ENCODE measurements around the gene KIAA1958. TPM values are rescaled to one million over a fixed set of nuclear protein-coding genes. Genes with fewer than 3 reads are reported as not detected.

The KIAA1958 gene
- total and polyA plus RNA-seq, 10 of the 15 experiments (the other 5 are each of a cell fraction or from before 2014, with no cell fraction given): 0.53 to 8.7 (median 4.0) TPM

GRCh38 chr9:112605963-112606699, 119.5 kb downstream of the KIAA1958 start:
- ATAC-seq (peak; percentile 61), DNase-seq (ENCODE audit: low read depth, low spot score) (no peak), FAIRE-seq (peak; percentile 80)
- ChIA-PET SMC1A (ENCODE audit: uncharacterized antibody, unreplicated experiment) (no interaction called here), CTCF (interaction anchor here (0.7 kb wide), 1 partner anchor 58 kb away, joined by 3 read pairs; no protein-coding TSS in a partner anchor), POLR2A (interaction anchor here (0.6 kb wide), 1 partner anchor 157 kb away, joined by 3 read pairs; no protein-coding TSS in a partner anchor), RAD21 (ENCODE audit: unreplicated experiment) (no interaction called here)
- intact Hi-C loops (cut with micrococcal nuclease; ENCODE audit: unreplicated experiment): no loop called here
- Histone ChIP-seq H3K4me2 (ENCODE audit: control insufficient read depth, insufficient read depth) (peak overlapping the region; percentile 78), H3K27ac (ENCODE audit: control insufficient read depth, insufficient read depth) (peak overlapping the region; percentile 71), H3K4me3 (peak overlapping the region; percentile 17; the same call in 1 of the 2 replicates), H3K4me1 (ENCODE audit: control insufficient read depth, insufficient read depth, low read length) (peaks cover 12% of the 10 kb centered on the region), H3K9me3 (replicated peaks; ENCODE audit: control insufficient read depth, insufficient read depth, low read length) (no peaks in the 10 kb centered on the region), H3K79me2 (ENCODE audit: control insufficient read depth, insufficient read depth, low read length) (no peaks in the 10 kb centered on the region), H3K27me3 (replicated peaks in 1 of 2; ENCODE audit: control insufficient read depth in 2 of 2, insufficient read depth in 2 of 2, low read length in 1 of 2) (no peaks in the 10 kb centered on the region), H4K20me1 (ENCODE audit: control insufficient read depth, insufficient read depth) (no peaks in the 10 kb centered on the region), H3K9ac (ENCODE audit: control insufficient read depth, insufficient read depth, low read length) (no peak overlapping the region), H2AFZ (ENCODE audit: control insufficient read depth, low read depth, low read length) (peak overlapping the region; percentile 51), H3K36me3 (ENCODE audit: control insufficient read depth in 2 of 2, insufficient read depth in 2 of 2, low read length in 1 of 2) (no peaks in the 10 kb centered on the region)
- no TSS peak for BruUV-seq (replicated peaks)
- 60% methylated on average over 2 of the region's 2 CpGs for WGBS (ENCODE audit: insufficient coverage, insufficient replicate concordance, low lambda C conversion rate, missing lambda C conversion rate)
- TF ChIP-seq MEF2A (IDR thresholded peaks at IDR 0.05; ENCODE audit: insufficient read depth, low read depth, low read length) (no peak), ZNF207 (IDR thresholded peaks at IDR 0.05; ENCODE audit: borderline replicate concordance) (no peak), E4F1 (IDR thresholded peaks at IDR 0.05; ENCODE audit: borderline replicate concordance, partially characterized antibody) (no peak), NFIC (IDR thresholded peaks at IDR 0.05; ENCODE audit: low read depth, low read length) (peak; percentile 48), NR2C2 (IDR thresholded peaks at IDR 0.05; ENCODE audit: borderline replicate concordance, control insufficient read depth, insufficient read length, low read depth) (no peak), ZBED1 (IDR thresholded peaks at IDR 0.05; ENCODE audit: borderline replicate concordance) (no peak), MTA2 (IDR thresholded peaks at IDR 0.05; ENCODE audit: low read depth) (peak; percentile 65), GABPA (IDR thresholded peaks at IDR 0.05; ENCODE audit: low read depth) (0 out of 2 replicates have a peak, but pooled peaks have one; percentile 6), JUNB (IDR thresholded peaks at IDR 0.05) (peak; percentile 72), PKNOX1 (IDR thresholded peaks at IDR 0.05) (no peak), RUNX3 (IDR thresholded peaks at IDR 0.05; ENCODE audit: low read length) (peak; percentile 23; the same call in 1 of the 2 replicates), SMAD1 (IDR thresholded peaks at IDR 0.05; ENCODE audit: low read depth, partially characterized antibody) (no peak), FOS (IDR thresholded peaks at IDR 0.05; ENCODE audit: borderline replicate concordance, extremely low read depth, insufficient read length) (no peak), ZNF622 (IDR thresholded peaks at IDR 0.05) (no peak), JUND (IDR thresholded peaks at IDR 0.05; ENCODE audit: low read depth, low read length) (no peak), NR2C1 (IDR thresholded peaks at IDR 0.05) (no peak), IRF4 (IDR thresholded peaks at IDR 0.05; ENCODE audit: low read depth, low read length) (no peak)
- in situ Hi-C loops (cut with MboI): no loop called here

All from GM12878 (cell line).